Measurements from ENCODE around the gene CD209.

GRCh38 chr19:7772752-7773291 is 25.5 kb upstream of the CD209 start:
- TF ChIP-seq CTCF (IDR thresholded peaks at IDR 0.05; ENCODE audit: borderline replicate concordance, extremely low read depth, low read length, poor library complexity, severe bottlenecking) (no peak), EZH2 (IDR thresholded peaks at IDR 0.05; ENCODE audit: borderline replicate concordance, low read depth, low read length, severe bottlenecking) (no peak)
